CD4-positive, alpha-beta memory T cell (primary cell): ENCODE data around the gene NDUFC1. TPM values are rescaled to one million over a fixed set of nuclear protein-coding genes. Genes with fewer than 3 reads are reported as not detected.
A peak's percentile ranks its signal among the peaks of the same experiment; 100 is the strongest.
"Not testable (repeated sequence)": the region's sequence is repeated elsewhere in the genome, so short reads cannot be mapped to it uniquely, and the experiment has no call there.

ENCODE experiments used
- CTCF ChIA-PET: fragments of 350-600 bp; sonication (Branson Sonifier 250); formaldehyde crosslinking; loops from one replicate; lab custom pipeline; 2021; ENCODE audit warnings: inconsistent platforms; ENCODE audit not compliant: partially characterized antibody; lab: Charles Lee
- POLR2A ChIA-PET: fragments of 350-600 bp; sonication (Branson Sonifier 250); formaldehyde crosslinking; loops from one replicate; lab custom pipeline; 2021; ENCODE audit not compliant: partially characterized antibody; lab: Charles Lee
- DNase-seq, 5 donors: peaks; one replicate each; pipeline versions ENCODE4 v3.0.0 to v3.0.0-alpha.2; 2020 to 2022; ENCODE audit warnings: mixed read lengths in 1 of 5
- H3K27ac ChIP-seq: one replicate; pipeline ENCODE4 v1.7.0; 2013; ENCODE audit warnings: low read depth, low read length
- H3K27me3 ChIP-seq: 2 replicates; pipeline ENCODE4 v1.7.0; 2013; ENCODE audit warnings: mild to moderate bottlenecking, low read length, moderate library complexity; ENCODE audit not compliant: insufficient read depth
- H3K36me3 ChIP-seq: 2 replicates; pipeline ENCODE4 v1.7.0; 2013; ENCODE audit warnings: mild to moderate bottlenecking, low read length, moderate library complexity; ENCODE audit not compliant: insufficient read depth
- H3K4me1 ChIP-seq: 2 replicates; pipeline ENCODE4 v1.7.0; 2013; ENCODE audit warnings: mild to moderate bottlenecking, low read length, moderate library complexity; ENCODE audit not compliant: insufficient read depth
- H3K4me3 ChIP-seq, 2 donors: one replicate each; pipeline ENCODE4 v1.7.0; 2013; ENCODE audit warnings: low read length in 2 of 2, mild to moderate bottlenecking in 1 of 2
- H3K9me3 ChIP-seq, 2 donors: one replicate each; pipeline ENCODE4 v1.7.0; 2013; ENCODE audit warnings: low read length in 2 of 2, control low read depth in 1 of 2; ENCODE audit not compliant: control insufficient read depth in 1 of 2
- H3K27ac Mint-ChIP-seq, 7 donors: one replicate each; pipeline ENCODE4 v1.8.0; 2020 to 2021; ENCODE audit warnings: mixed read lengths in 7 of 7, mild to moderate bottlenecking in 6 of 7, inconsistent platforms in 3 of 7, moderate library complexity in 3 of 7
- H3K27me3 Mint-ChIP-seq, 2 donors: one replicate each; pipeline ENCODE4 v1.8.0; 2020 to 2021; ENCODE audit warnings: mixed read lengths in 2 of 2
- H3K36me3 Mint-ChIP-seq, 2 donors: one replicate each; pipeline ENCODE4 v1.8.0; 2020 to 2021; ENCODE audit warnings: mixed read lengths in 2 of 2, inconsistent platforms in 1 of 2, mild to moderate bottlenecking in 1 of 2
- H3K4me1 Mint-ChIP-seq, 4 donors: one replicate each; pipeline ENCODE4 v1.8.0; 2020 to 2021; ENCODE audit warnings: mixed read lengths in 4 of 4, mild to moderate bottlenecking in 1 of 4
- H3K4me3 Mint-ChIP-seq, 8 donors: one replicate each; pipeline ENCODE4 v1.8.0; 2020 to 2021; ENCODE audit warnings: mixed read lengths in 8 of 8, mild to moderate bottlenecking in 7 of 8, moderate library complexity in 6 of 8, inconsistent platforms in 3 of 8
- H3K9me3 Mint-ChIP-seq, 8 donors: one replicate each; pipeline ENCODE4 v1.8.0; 2020 to 2021; ENCODE audit warnings: mixed read lengths in 8 of 8, mild to moderate bottlenecking in 5 of 8, inconsistent platforms in 3 of 8, moderate library complexity in 1 of 8
- intact Hi-C: fragments of 100-400 bp; cut with micrococcal nuclease; formaldehyde crosslinking; loops from one replicate; pipeline ENCODE4 v1.15.1; 2023
- polyA plus RNA-seq, 2 donors: library from polyadenylated mRNA; unstranded; fragments of 300-500 nt; fragmentation: Illumina TruSeq; gene quantifications; one replicate each; pipeline ENCODE4 v1.2.3, GENCODE V29; 2021
- total RNA-seq, 2 experiments: library from RNA; stranded (reverse); gene quantifications; one replicate each; pipeline ENCODE4 v1.2.3, GENCODE V29; 2021

The NDUFC1 gene
- total and polyA plus RNA-seq, 4 experiments from 2014 or later: 29.6 to 154 (median 77.9) TPM

DNA sequence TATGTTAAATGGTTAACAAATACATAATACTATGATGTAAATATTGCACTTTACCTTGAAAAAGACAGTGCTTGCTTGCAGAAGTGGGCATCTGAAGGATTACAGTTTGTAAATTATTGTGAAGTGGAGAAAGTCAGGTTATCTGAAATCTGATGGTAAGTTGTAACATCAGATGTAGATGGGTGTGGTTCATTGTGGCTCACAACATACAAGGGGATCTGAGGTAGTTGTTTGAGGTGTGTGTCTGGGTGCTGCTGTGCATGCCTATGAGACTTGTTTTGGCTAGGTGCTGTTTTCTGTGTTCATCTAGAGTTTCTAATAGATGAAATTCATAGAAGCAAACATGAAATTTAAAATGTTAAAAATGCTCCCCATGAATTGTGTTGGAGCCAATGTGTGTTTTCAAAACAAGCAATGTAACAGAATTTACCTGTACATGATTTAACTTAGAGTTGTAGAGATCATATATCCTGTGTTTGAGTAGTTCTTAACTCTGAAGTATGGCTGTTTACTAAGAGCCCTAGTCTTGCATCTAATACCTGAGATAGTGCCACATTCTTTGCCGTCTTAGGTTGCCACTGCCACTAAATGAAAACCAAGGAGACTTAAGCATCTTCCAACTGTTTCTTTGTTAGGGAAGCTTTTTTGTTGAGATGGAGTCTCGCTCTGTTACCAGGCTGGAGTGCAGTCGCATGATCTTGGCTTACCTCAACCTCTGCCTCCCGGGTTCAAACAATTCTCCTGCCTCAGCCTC, 11.9 kb upstream of the NDUFC1 start:
- Histone ChIP-seq H3K4me3 (no peak overlapping the region), H3K4me1 (peaks cover 64% of the 10 kb centered on the region), H3K36me3 (no peaks in the 10 kb centered on the region), H3K27me3 (no peaks in the 10 kb centered on the region), H3K9me3 (no peaks in the 10 kb centered on the region), H3K27ac (peak overlapping the region; percentile 54)
- peak overlapping the region; percentile 67 to 95 (median 83) for H3K27ac Mint-ChIP-seq
- H3K4me1 Mint-ChIP-seq: peaks cover 58 to 81% (median 69%) of the 10 kb centered on the region in 4 donors
- ChIA-PET CTCF (interaction anchor here (0.9 to 1.1 kb wide), 3 partner anchors 9 to 19 kb away, joined by 3 to 4 read pairs (median 3); no protein-coding TSS in a partner anchor), POLR2A (interaction anchor here (0.7 to 3.2 kb wide), 5 partner anchors 12 to 139 kb away, joined by 3 to 50 read pairs (median 15); partner anchors contain the start of genes NAA15 and NDUFC1)
- H3K4me3 Mint-ChIP-seq: peak overlapping the region; percentile 36 to 74 (median 64)
- DNase-seq: peak; percentile 34 to 59 (median 46)
- intact Hi-C loops: loop anchor here (1.0 kb wide), 1 partner anchor 12 kb away; the partner anchor contains the start of gene NDUFC1
- H3K27me3 Mint-ChIP-seq: no peaks in the 10 kb centered on the region
- H3K9me3 Mint-ChIP-seq: no peaks in the 10 kb centered on the region
- H3K36me3 Mint-ChIP-seq: peaks cover 0 to 4% of the 10 kb centered on the region in 2 donors

DNA sequence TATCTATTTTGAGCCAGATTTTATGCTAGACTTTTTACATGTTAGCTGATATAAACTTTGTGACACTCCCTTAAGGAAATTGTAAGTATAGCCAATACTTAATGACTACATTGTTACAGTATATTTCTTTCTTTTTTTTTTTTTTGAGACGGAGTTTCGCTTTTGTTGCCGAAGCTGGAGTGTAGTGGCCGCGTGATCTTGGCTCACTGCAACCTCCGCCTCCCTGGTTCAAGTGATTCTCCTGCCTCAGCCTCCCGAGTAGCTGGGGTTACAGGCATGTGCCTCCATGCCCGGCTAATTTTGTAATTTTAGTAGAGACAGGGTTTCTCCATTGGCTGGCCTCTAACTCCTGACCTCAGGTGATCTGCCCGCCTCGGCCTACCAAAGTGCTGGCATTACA, 11.1 kb upstream of the NDUFC1 start:
- H3K36me3 ChIP-seq, intact Hi-C loops, DNase-seq, H3K27me3 ChIP-seq, H3K9me3 Mint-ChIP-seq, H3K9me3 ChIP-seq, H3K27me3 Mint-ChIP-seq, H3K36me3 Mint-ChIP-seq, H3K4me3 ChIP-seq: not testable (repeated sequence)
- peak overlapping the region; percentile 67 to 95 (median 83) for H3K27ac Mint-ChIP-seq
- peak overlapping the region; percentile 37 for H3K27ac ChIP-seq
- H3K4me1 Mint-ChIP-seq: peaks cover 58 to 82% (median 71%) of the 10 kb centered on the region in 4 donors
- ChIA-PET CTCF (interaction anchor here (0.9 to 4.5 kb wide), 3 partner anchors 8 to 18 kb away, joined by 3 to 25 read pairs (median 3); partner anchors contain the start of genes NAA15 and NDUFC1), POLR2A (interaction anchor here (0.7 to 3.2 kb wide), 5 partner anchors 12 to 229 kb away, joined by 3 to 50 read pairs (median 3); partner anchors contain the start of genes NAA15 and NDUFC1)
- peaks cover 69% of the 10 kb centered on the region for H3K4me1 ChIP-seq
- peak overlapping the region; percentile 36 to 74 (median 64) for H3K4me3 Mint-ChIP-seq

DNA sequence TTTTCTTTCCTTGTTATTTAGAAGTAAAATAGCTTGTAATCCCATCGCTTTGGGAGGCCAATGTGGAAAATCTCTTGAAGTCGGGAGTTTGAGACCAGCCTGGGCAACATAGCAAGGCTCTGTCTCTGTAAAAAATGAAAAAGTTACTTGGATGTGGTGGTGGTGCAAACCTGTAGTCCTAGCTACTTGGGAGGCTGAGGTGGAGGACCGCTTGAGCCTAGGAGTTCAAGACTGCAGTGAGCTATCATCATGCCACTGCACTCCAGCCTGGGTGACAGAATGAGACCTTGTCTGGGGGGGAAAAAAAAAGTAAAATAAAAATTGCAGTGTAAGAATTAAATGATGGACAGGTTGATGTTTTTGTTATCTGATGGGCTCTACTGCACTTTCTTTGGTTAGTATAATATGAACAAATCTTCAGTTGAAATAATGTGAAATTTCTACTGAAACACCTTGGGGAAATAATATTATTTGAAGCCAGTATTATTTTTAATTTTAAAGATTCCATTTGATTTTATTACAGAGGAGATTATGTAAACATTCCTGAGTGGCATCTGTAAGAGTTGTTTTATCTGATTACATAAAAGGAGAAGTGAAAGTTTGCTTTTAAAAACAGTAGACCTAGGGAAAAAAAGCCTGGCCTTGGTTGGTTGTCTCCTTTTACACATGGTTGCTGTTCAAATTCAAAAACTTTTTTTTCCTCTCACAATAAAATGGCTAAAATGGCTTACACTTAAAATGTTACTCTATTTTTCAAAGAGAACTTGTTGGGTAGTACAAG, 10.5 kb upstream of the NDUFC1 start:
- Histone ChIP-seq H3K9me3 (no peaks in the 10 kb centered on the region), H3K4me3 (no peak overlapping the region), H3K36me3 (no peaks in the 10 kb centered on the region), H3K27ac (no peak overlapping the region), H3K27me3 (no peaks in the 10 kb centered on the region), H3K4me1 (peaks cover 72% of the 10 kb centered on the region)
- peaks cover 0 to 4% of the 10 kb centered on the region in 2 donors for H3K36me3 Mint-ChIP-seq
- peak overlapping the region in 6 of 7 donors; percentile 57 to 92 (median 71) for H3K27ac Mint-ChIP-seq
- ChIA-PET CTCF (interaction anchor here (0.9 to 4.5 kb wide), 5 partner anchors 8 to 229 kb away, joined by 3 to 25 read pairs (median 3); partner anchors contain the start of genes NAA15 and NDUFC1), POLR2A (interaction anchor here (0.8 to 3.2 kb wide), 5 partner anchors 11 to 229 kb away, joined by 3 to 50 read pairs (median 3); partner anchors contain the start of genes NAA15 and NDUFC1)
- H3K9me3 Mint-ChIP-seq: no peaks in the 10 kb centered on the region
- no peaks in the 10 kb centered on the region for H3K27me3 Mint-ChIP-seq
- DNase-seq: no peak
- intact Hi-C loops: no loop called here
- H3K4me3 Mint-ChIP-seq: peak overlapping the region in 6 of 8 donors; percentile 32 to 72 (median 62)
- peaks cover 56 to 80% (median 68%) of the 10 kb centered on the region in 4 donors for H3K4me1 Mint-ChIP-seq

DNA sequence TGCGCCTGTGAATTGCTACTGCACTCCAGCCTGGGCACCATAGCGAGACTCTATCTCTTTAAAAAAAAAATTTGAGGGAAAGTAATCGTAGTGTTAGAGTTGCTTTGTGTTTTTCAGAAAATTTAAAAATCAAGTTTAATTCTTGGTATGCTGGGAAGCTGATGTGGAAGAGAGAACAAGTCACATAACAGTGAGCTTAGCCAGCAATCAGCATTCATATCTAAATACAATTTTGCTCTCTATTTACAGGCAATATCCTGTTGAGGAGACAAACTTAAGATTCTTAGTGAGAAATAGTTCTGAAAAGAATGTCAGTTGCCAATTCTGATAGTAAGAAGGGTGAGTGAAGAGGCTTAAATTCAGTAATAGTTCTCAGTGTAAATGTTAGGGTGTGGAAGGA, 9.6 kb upstream of the NDUFC1 start:
- CTCF ChIA-PET: interaction anchor here (1.5 to 4.5 kb wide), 3 partner anchors 11 to 228 kb away, joined by 3 to 25 read pairs (median 12); partner anchors contain the start of genes NAA15 and NDUFC1
- Histone ChIP-seq H3K9me3 (no peaks in the 10 kb centered on the region), H3K27ac (no peak overlapping the region), H3K4me1 (peaks cover 68% of the 10 kb centered on the region), H3K4me3 (no peak overlapping the region), H3K27me3 (no peaks in the 10 kb centered on the region), H3K36me3 (no peaks in the 10 kb centered on the region)
- intact Hi-C loops: no loop called here
- peaks cover 60 to 80% (median 68%) of the 10 kb centered on the region in 4 donors for H3K4me1 Mint-ChIP-seq
- H3K27ac Mint-ChIP-seq: peak overlapping the region in 4 of 7 donors; percentile 24 to 92 (median 62)
- H3K36me3 Mint-ChIP-seq: peaks cover under 1 to 5% of the 10 kb centered on the region in 2 donors
- POLR2A ChIA-PET: interaction anchor here (1.3 to 3.2 kb wide), 3 partner anchors 10 to 18 kb away, joined by 3 to 50 read pairs (median 4); partner anchors contain the start of genes NAA15 and NDUFC1
- DNase-seq: no peak
- peak overlapping the region in 1 of 8 donors; percentile 15 for H3K4me3 Mint-ChIP-seq
- no peaks in the 10 kb centered on the region for H3K9me3 Mint-ChIP-seq
- no peaks in the 10 kb centered on the region for H3K27me3 Mint-ChIP-seq

DNA sequence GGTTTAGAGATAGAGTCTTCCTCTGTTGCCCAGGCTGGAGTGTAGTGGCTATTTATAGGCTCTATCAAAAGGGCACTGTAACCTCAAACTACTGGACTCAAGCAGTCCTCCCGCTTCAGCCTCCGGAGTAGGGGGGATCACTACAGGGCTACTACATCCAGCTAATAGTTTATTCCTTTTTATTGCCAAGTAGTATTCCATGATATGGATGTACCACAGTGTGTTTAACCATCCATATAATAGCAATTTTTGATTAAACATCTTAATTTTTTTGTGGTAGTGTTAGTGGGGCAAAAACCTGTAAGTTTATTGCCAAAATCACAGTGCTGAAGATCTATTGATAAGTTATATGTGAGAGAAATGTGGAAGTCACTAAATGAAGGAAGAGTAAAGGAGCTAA, 2.6 kb upstream of the NDUFC1 start:
- Mint-ChIP-seq H3K36me3 (peaks cover 20 to 35% of the 10 kb centered on the region in 2 donors), H3K27me3 (no peaks in the 10 kb centered on the region), H3K4me3 (peak overlapping the region in 3 of 8 donors; percentile 13 to 22 (median 13)), H3K4me1 (peaks cover 31 to 84% (median 57%) of the 10 kb centered on the region in 4 donors), H3K9me3 (peaks cover 0 to 2% (median 0%) of the 10 kb centered on the region in 8 donors), H3K27ac (peak overlapping the region; percentile 35 to 94 (median 74))
- no peak for DNase-seq
- peaks cover 68% of the 10 kb centered on the region for H3K4me1 ChIP-seq
- intact Hi-C loops: loop anchor here (5.0 kb wide), 2 partner anchors 288 to 1067 kb away; partner anchors contain the start of genes NOCT and SCOC
- POLR2A ChIA-PET: interaction anchor here (0.6 to 2.2 kb wide), 3 partner anchors 9 to 223 kb away, joined by 3 to 8 read pairs (median 4); no protein-coding TSS in a partner anchor
- no peak overlapping the region for H3K27ac ChIP-seq
- peaks cover 4% of the 10 kb centered on the region for H3K36me3 ChIP-seq
- H3K27me3 ChIP-seq: no peaks in the 10 kb centered on the region
- no peak overlapping the region for H3K4me3 ChIP-seq
- CTCF ChIA-PET: interaction anchor here (1.2 to 1.8 kb wide), 2 partner anchors 8 to 9 kb away, joined by 3 to 16 read pairs; no protein-coding TSS in a partner anchor
- H3K9me3 ChIP-seq: no peaks in the 10 kb centered on the region

DNA sequence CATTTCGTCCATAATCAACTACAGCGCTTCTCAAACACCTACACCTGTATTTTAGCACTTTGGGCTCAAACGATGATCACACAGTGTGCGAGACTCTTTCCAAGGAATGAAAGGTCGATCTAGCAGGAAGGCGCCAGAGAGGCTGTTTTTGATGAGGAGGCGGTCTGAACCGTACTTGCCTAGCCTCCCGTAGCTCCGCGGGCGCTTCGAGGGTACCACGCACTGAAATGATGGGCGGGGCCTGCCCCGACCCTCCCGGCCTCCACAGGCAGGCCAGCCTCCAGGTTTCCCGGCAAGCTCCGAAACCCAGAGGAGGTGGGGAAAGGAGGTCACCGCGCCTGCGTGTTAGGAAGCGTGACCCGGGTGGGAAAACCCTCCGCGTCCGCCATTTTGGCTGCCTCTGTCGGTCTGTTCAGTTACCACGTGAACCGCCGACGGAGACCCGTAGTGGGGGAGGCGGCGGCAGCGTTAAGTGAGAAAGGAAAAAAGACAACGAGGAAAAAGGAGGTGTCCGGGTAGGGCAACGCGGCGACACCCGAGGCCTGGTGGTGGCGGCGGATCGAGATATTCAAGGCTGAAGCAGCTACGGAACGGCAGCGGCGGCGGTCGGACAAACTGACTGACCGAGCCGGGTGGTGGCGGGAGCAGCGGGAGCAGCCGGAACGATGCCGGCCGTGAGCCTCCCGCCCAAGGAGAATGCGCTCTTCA, 1.0 kb downstream of the NDUFC1 start, which contains the start of gene NAA15:
Gene NAA15, plus strand, starts transcription at position 393 of the 708 bp plus-strand sequence. Its CDS starts 273 bp downstream, at position 666.
- no peaks in the 10 kb centered on the region for H3K27me3 Mint-ChIP-seq
- Histone ChIP-seq H3K36me3 (peaks cover 4% of the 10 kb centered on the region), H3K9me3 (no peaks in the 10 kb centered on the region), H3K4me3 (peak within 1 kb of the TSS; percentile 69 to 94), H3K4me1 (peaks cover 56% of the 10 kb centered on the region), H3K27me3 (no peaks in the 10 kb centered on the region), H3K27ac (peak within 1 kb of the TSS; percentile 98)
- intact Hi-C loops: loop anchor here (1.0 to 5.0 kb wide), 8 partner anchors 32 to 1071 kb away; partner anchors contain the start of genes MAML3, NOCT, SCOC and SETD7
- H3K4me1 Mint-ChIP-seq: peaks cover 22 to 73% (median 43%) of the 10 kb centered on the region in 4 donors
- peak within 1 kb of the TSS; percentile 94 to 100 (median 99) for H3K27ac Mint-ChIP-seq
- peak within 1 kb of the TSS; percentile 96 to 100 (median 99) for H3K4me3 Mint-ChIP-seq
- ChIA-PET POLR2A (interaction anchor here (0.7 to 4.7 kb wide), 30 partner anchors 8 to 286 kb away, joined by 3 to 50 read pairs (median 5); partner anchors contain the start of genes ELF2, MGARP, NOCT and RAB33B), CTCF (interaction anchor here (0.8 to 4.0 kb wide), 9 partner anchors 9 to 270 kb away, joined by 3 to 25 read pairs (median 4); no protein-coding TSS in a partner anchor)
- DNase-seq: peak; percentile 97 to 99 (median 97)
- peaks cover 0 to 2% (median 0%) of the 10 kb centered on the region in 8 donors for H3K9me3 Mint-ChIP-seq
- H3K36me3 Mint-ChIP-seq: peaks cover 14 to 26% of the 10 kb centered on the region in 2 donors
